ENCODE measurements around the gene RAB11FIP4.
A peak's percentile ranks its signal among the peaks of the same experiment; 100 is the strongest.

Gene RAB11FIP4

GRCh38 chr17:31548709-31549108 is 157.2 kb downstream of the RAB11FIP4 start:
- TF ChIP-seq TAF1 (IDR thresholded peaks at IDR 0.05; ENCODE audit: borderline replicate concordance, insufficient read depth, low read length) = no peak
- no peak for TF ChIP-seq POLR2AphosphoS5 (IDR thresholded peaks at IDR 0.05; ENCODE audit: low read depth, low read length)
- TF ChIP-seq SIN3A (IDR thresholded peaks at IDR 0.05; ENCODE audit: borderline replicate concordance, insufficient read depth, low read length) = no peak
- no peak for TF ChIP-seq FOXP2 (optimal IDR thresholded peaks at IDR 0.05; ENCODE audit: borderline replicate concordance, extremely low read depth, extremely low read length, insufficient read depth)
- no peak for TF ChIP-seq REST (IDR thresholded peaks at IDR 0.05; ENCODE audit: insufficient read depth in 1 of 2, low read depth in 2 of 2, low read length in 2 of 2)

- no peak for TF ChIP-seq SIN3A (IDR thresholded peaks at IDR 0.05; ENCODE audit: borderline replicate concordance, insufficient read depth, low read length)
- TF ChIP-seq TAF1 (IDR thresholded peaks at IDR 0.05; ENCODE audit: borderline replicate concordance, insufficient read depth, low read length) = no peak
- no peak for TF ChIP-seq REST (IDR thresholded peaks at IDR 0.05; ENCODE audit: insufficient read depth in 1 of 2, low read depth in 2 of 2, low read length in 2 of 2)
- no peak for TF ChIP-seq POLR2AphosphoS5 (IDR thresholded peaks at IDR 0.05; ENCODE audit: low read depth, low read length)
- TF ChIP-seq FOXP2 (optimal IDR thresholded peaks at IDR 0.05; ENCODE audit: borderline replicate concordance, extremely low read depth, extremely low read length, insufficient read depth) = no peak
These were observed 157.6 kb downstream of the RAB11FIP4 start for GRCh38 chr17:31549121-31549524.

- TF ChIP-seq FOXP2 (optimal IDR thresholded peaks at IDR 0.05; ENCODE audit: borderline replicate concordance, extremely low read depth, extremely low read length, insufficient read depth) (peak; percentile 37), REST (IDR thresholded peaks at IDR 0.05; ENCODE audit: insufficient read depth in 1 of 2, low read depth in 2 of 2, low read length in 2 of 2) (peak; percentile 6 to 29; a peak in 1 of 4 replicates), SIN3A (IDR thresholded peaks at IDR 0.05; ENCODE audit: borderline replicate concordance, insufficient read depth, low read length) (no peak), TAF1 (IDR thresholded peaks at IDR 0.05; ENCODE audit: borderline replicate concordance, insufficient read depth, low read length) (peak; percentile 49; the same call in 1 of the 2 replicates), POLR2AphosphoS5 (IDR thresholded peaks at IDR 0.05; ENCODE audit: low read depth, low read length) (peak; percentile 70)
These were observed 158.3 kb downstream of the RAB11FIP4 start for GRCh38 chr17:31549525-31550388.

- TF ChIP-seq SIN3A (IDR thresholded peaks at IDR 0.05; ENCODE audit: borderline replicate concordance, insufficient read depth, low read length) = no peak
- no peak for TF ChIP-seq POLR2AphosphoS5 (IDR thresholded peaks at IDR 0.05; ENCODE audit: low read depth, low read length)
- TF ChIP-seq FOXP2 (optimal IDR thresholded peaks at IDR 0.05; ENCODE audit: borderline replicate concordance, extremely low read depth, extremely low read length, insufficient read depth) = no peak
These were observed 159.0 kb downstream of the RAB11FIP4 start for GRCh38 chr17:31550389-31551056.

GRCh38 chr17:31552568-31552967 is 161.1 kb downstream of the RAB11FIP4 start:
- TF ChIP-seq TAF1 (IDR thresholded peaks at IDR 0.05; ENCODE audit: borderline replicate concordance, insufficient read depth, low read length) = no peak
- no peak for TF ChIP-seq POLR2AphosphoS5 (IDR thresholded peaks at IDR 0.05; ENCODE audit: low read depth, low read length)
- TF ChIP-seq SIN3A (IDR thresholded peaks at IDR 0.05; ENCODE audit: borderline replicate concordance, insufficient read depth, low read length) = no peak
- no peak for TF ChIP-seq FOXP2 (optimal IDR thresholded peaks at IDR 0.05; ENCODE audit: borderline replicate concordance, extremely low read depth, extremely low read length, insufficient read depth)
- no peak for TF ChIP-seq REST (IDR thresholded peaks at IDR 0.05; ENCODE audit: insufficient read depth in 1 of 2, low read depth in 2 of 2, low read length in 2 of 2)

Data from PFSK-1 (cell line).